ENCODE results near the gene PSMD6. TPM values are rescaled to one million over a fixed set of nuclear protein-coding genes. Genes with fewer than 3 reads are reported as not detected.

Gene PSMD6
- total RNA-seq, 1 donor from 2014 or later = 78.6 TPM

- Mint-ChIP-seq H3K27ac (ENCODE audit: unreplicated experiment) (no peak overlapping the region), H3K27me3 (ENCODE audit: unreplicated experiment) (no peaks in the 10 kb centered on the region), H3K36me3 (ENCODE audit: unreplicated experiment) (no peaks in the 10 kb centered on the region), H3K9me3 (ENCODE audit: unreplicated experiment) (no peaks in the 10 kb centered on the region), H3K4me1 (ENCODE audit: low read depth, unreplicated experiment) (no peaks in the 10 kb centered on the region), H3K4me3 (ENCODE audit: unreplicated experiment) (no peak overlapping the region)
- TF ChIP-seq CTCF (IDR thresholded peaks at IDR 0.05; ENCODE audit: partially characterized antibody, unreplicated experiment) = no peak
- no peak for DNase-seq
Observed at GRCh38 chr3:63977893-63978292, 45.4 kb downstream of the PSMD6 start.

GRCh38 chr3:63976872-63977200 lies 46.5 kb downstream of the PSMD6 start:
- Mint-ChIP-seq H3K27ac (ENCODE audit: unreplicated experiment) (no peak overlapping the region), H3K27me3 (ENCODE audit: unreplicated experiment) (no peaks in the 10 kb centered on the region), H3K36me3 (ENCODE audit: unreplicated experiment) (no peaks in the 10 kb centered on the region), H3K4me3 (ENCODE audit: unreplicated experiment) (no peak overlapping the region), H3K4me1 (ENCODE audit: low read depth, unreplicated experiment) (no peaks in the 10 kb centered on the region), H3K9me3 (ENCODE audit: unreplicated experiment) (no peaks in the 10 kb centered on the region)
- no peak for TF ChIP-seq CTCF (IDR thresholded peaks at IDR 0.05; ENCODE audit: partially characterized antibody, unreplicated experiment)
- DNase-seq = no peak

GRCh38 chr3:63976161-63976871 lies 47.0 kb downstream of the PSMD6 start:
- H3K9me3 Mint-ChIP-seq (ENCODE audit: unreplicated experiment) = no peaks in the 10 kb centered on the region
- no peak overlapping the region for H3K4me3 Mint-ChIP-seq (ENCODE audit: unreplicated experiment)
- H3K4me1 Mint-ChIP-seq (ENCODE audit: low read depth, unreplicated experiment) = no peaks in the 10 kb centered on the region
- no peak for TF ChIP-seq CTCF (IDR thresholded peaks at IDR 0.05; ENCODE audit: partially characterized antibody, unreplicated experiment)
- no peaks in the 10 kb centered on the region for H3K27me3 Mint-ChIP-seq (ENCODE audit: unreplicated experiment)
- H3K36me3 Mint-ChIP-seq (ENCODE audit: unreplicated experiment) = no peaks in the 10 kb centered on the region
- H3K27ac Mint-ChIP-seq (ENCODE audit: unreplicated experiment) = no peak overlapping the region
- DNase-seq = no peak

- no peak for TF ChIP-seq CTCF (IDR thresholded peaks at IDR 0.05; ENCODE audit: partially characterized antibody, unreplicated experiment)
- Mint-ChIP-seq H3K9me3 (ENCODE audit: unreplicated experiment) (no peaks in the 10 kb centered on the region), H3K4me3 (ENCODE audit: unreplicated experiment) (no peak overlapping the region), H3K27ac (ENCODE audit: unreplicated experiment) (no peak overlapping the region), H3K27me3 (ENCODE audit: unreplicated experiment) (no peaks in the 10 kb centered on the region), H3K4me1 (ENCODE audit: low read depth, unreplicated experiment) (peaks cover 3% of the 10 kb centered on the region), H3K36me3 (ENCODE audit: unreplicated experiment) (no peaks in the 10 kb centered on the region)
- DNase-seq = no peak
Observed at GRCh38 chr3:63975723-63976122, 47.6 kb downstream of the PSMD6 start.

GRCh38 chr3:63974451-63974850 lies 48.8 kb downstream of the PSMD6 start:
- TF ChIP-seq CTCF (IDR thresholded peaks at IDR 0.05; ENCODE audit: partially characterized antibody, unreplicated experiment) = no peak
- H3K27ac Mint-ChIP-seq (ENCODE audit: unreplicated experiment) = no peak overlapping the region
- H3K4me1 Mint-ChIP-seq (ENCODE audit: low read depth, unreplicated experiment) = peaks cover 3% of the 10 kb centered on the region
- no peak overlapping the region for H3K4me3 Mint-ChIP-seq (ENCODE audit: unreplicated experiment)
- no peaks in the 10 kb centered on the region for H3K36me3 Mint-ChIP-seq (ENCODE audit: unreplicated experiment)
- no peaks in the 10 kb centered on the region for H3K27me3 Mint-ChIP-seq (ENCODE audit: unreplicated experiment)
- H3K9me3 Mint-ChIP-seq (ENCODE audit: unreplicated experiment) = no peaks in the 10 kb centered on the region
- no peak for DNase-seq
